Coronary artery (tissue), 2 donors: ENCODE measurements around the gene SMG5.
"Not testable (repeated sequence)": the region's sequence is repeated elsewhere in the genome, so short reads cannot be mapped to it uniquely, and the experiment has no call there.

ENCODE experiments used
- DNase-seq: peaks from one replicate; pipeline ENCODE4 v3.0.0-alpha.2; 2017; ENCODE audit warnings: low spot score
- H3K27ac ChIP-seq, 2 donors: fragments of 200-600 bp; sonication (generic); one replicate each; pipeline ENCODE4 v1.5.1; 2016 to 2019
- H3K4me3 ChIP-seq: fragments of 200-600 bp; sonication (generic); 2 replicates; pipeline ENCODE4 v1.5.1; 2016; ENCODE audit warnings: mild to moderate bottlenecking, moderate library complexity
- TF ChIP-seq, protein P1 (sequence below): fragments of 200-600 bp; sonication (generic); IDR thresholded peaks from one replicate; pipeline ENCODE4 v1.5.1; 2019; ENCODE audit warnings: antibody characterized with exemption

The SMG5 gene, protein sequence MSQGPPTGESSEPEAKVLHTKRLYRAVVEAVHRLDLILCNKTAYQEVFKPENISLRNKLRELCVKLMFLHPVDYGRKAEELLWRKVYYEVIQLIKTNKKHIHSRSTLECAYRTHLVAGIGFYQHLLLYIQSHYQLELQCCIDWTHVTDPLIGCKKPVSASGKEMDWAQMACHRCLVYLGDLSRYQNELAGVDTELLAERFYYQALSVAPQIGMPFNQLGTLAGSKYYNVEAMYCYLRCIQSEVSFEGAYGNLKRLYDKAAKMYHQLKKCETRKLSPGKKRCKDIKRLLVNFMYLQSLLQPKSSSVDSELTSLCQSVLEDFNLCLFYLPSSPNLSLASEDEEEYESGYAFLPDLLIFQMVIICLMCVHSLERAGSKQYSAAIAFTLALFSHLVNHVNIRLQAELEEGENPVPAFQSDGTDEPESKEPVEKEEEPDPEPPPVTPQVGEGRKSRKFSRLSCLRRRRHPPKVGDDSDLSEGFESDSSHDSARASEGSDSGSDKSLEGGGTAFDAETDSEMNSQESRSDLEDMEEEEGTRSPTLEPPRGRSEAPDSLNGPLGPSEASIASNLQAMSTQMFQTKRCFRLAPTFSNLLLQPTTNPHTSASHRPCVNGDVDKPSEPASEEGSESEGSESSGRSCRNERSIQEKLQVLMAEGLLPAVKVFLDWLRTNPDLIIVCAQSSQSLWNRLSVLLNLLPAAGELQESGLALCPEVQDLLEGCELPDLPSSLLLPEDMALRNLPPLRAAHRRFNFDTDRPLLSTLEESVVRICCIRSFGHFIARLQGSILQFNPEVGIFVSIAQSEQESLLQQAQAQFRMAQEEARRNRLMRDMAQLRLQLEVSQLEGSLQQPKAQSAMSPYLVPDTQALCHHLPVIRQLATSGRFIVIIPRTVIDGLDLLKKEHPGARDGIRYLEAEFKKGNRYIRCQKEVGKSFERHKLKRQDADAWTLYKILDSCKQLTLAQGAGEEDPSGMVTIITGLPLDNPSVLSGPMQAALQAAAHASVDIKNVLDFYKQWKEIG

DNA sequence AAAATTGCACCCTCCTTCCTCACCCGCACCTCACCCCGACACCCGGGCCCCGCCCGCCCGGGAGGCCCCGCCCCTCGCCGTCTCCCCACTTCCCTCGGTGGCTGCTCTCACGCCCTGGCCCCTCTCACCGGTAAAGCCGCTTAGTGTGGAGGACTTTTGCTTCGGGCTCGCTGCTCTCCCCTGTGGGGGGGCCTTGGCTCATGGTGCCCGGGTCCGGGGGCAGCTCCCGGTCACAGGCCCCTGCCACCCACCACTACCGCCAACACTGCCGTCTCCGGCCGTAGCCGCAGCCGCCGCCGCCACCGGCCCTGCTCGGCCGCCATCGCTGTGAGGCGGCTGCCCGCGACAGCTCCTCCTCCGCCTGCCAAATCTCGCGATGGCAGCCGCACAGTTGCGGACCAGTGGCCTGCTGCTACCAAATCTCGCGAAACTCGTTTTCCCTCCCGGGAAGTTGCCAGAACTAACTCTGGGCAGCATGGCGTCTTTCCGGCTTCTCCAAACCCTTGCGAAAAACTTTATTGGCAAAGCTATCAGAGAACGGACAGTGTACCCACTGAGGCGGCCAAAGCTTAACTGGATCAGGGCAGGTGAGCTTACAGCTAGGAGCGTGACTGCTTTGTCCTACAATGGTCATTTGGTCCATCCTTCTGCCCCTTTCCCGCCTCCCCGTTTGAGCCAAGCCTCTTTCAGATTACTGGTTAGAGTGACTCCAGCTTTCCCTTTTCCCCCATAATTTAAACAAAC lies at the start of gene SMG5:
Gene SMG5 (minus strand): TSS at position 347 of the 744 bp plus-strand sequence. CDS start 145 bp downstream, at position 202.
- Histone ChIP-seq H3K27ac (peak within 1 kb of the TSS; percentile 61 to 90), H3K4me3 (peak within 1 kb of the TSS; percentile 89)
- TF ChIP-seq, protein P1, sequence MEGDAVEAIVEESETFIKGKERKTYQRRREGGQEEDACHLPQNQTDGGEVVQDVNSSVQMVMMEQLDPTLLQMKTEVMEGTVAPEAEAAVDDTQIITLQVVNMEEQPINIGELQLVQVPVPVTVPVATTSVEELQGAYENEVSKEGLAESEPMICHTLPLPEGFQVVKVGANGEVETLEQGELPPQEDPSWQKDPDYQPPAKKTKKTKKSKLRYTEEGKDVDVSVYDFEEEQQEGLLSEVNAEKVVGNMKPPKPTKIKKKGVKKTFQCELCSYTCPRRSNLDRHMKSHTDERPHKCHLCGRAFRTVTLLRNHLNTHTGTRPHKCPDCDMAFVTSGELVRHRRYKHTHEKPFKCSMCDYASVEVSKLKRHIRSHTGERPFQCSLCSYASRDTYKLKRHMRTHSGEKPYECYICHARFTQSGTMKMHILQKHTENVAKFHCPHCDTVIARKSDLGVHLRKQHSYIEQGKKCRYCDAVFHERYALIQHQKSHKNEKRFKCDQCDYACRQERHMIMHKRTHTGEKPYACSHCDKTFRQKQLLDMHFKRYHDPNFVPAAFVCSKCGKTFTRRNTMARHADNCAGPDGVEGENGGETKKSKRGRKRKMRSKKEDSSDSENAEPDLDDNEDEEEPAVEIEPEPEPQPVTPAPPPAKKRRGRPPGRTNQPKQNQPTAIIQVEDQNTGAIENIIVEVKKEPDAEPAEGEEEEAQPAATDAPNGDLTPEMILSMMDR, result no peak
- peak; percentile 97 for DNase-seq

DNA sequence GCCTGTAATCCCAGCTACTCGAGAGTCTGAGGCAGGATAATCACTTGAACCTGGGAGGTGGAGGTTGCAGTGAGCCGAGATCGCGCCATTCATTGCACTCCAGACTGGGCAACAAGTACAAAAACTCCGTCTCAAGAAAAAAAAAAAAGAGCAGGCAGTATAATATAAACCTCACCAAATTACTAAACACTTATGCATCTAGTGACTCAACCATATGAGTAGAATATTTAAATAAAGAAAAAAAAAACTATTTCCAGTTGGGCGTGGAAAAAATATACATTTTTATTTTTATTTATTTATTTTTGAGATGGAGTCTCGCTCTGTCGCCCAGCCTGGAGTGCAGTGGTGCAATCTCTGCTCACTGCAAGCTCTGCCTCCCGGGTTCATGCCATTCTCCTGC lies 40.6 kb upstream of the SMG5 start:
- DNase-seq, H3K27ac ChIP-seq, H3K4me3 ChIP-seq: not testable (repeated sequence)

DNA sequence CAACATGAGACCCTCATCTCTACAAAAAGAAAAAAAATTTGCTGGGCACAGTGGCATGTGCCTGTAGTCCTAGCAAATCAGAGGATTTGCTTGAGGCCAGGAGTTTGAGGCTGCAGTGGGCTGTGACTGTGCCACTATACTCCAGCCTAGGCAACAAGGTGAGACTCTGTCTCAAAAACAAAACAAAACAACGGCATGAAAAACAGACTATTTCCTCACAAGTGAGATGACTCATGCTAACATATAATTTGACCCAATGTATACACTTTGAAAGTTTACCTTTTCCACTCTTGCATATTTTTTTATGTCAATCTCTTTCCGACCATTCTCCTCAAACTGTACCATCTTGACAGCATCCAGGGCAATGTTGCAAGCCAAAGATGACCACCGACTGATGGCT lies 37.9 kb upstream of the SMG5 start:
- Histone ChIP-seq H3K27ac (no peak overlapping the region), H3K4me3 (no peak overlapping the region)
- no peak for DNase-seq
- TF ChIP-seq, protein P1, result no peak

DNA sequence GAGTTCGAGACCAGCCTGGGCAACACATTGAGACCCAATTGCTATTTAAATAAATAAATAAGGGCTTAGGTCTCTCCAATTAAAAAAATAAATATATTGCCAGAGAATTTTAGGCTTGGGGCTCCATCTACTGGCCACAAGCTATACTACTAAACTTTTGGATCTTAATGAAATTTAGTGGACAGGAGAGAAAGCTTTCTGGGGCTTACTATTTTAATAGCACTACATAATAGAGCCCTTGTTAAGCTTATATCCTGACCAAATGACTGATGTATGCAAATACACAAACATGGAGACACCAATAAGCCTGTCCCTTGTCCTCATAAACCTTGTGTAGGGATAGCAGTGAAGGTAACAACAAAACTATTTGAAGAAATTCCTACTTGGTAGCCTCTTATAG lies 37.0 kb upstream of the SMG5 start:
- H3K27ac ChIP-seq, result no peak overlapping the region
- TF ChIP-seq, protein P1, result no peak
- DNase-seq, result no peak
- no peak overlapping the region for H3K4me3 ChIP-seq

DNA sequence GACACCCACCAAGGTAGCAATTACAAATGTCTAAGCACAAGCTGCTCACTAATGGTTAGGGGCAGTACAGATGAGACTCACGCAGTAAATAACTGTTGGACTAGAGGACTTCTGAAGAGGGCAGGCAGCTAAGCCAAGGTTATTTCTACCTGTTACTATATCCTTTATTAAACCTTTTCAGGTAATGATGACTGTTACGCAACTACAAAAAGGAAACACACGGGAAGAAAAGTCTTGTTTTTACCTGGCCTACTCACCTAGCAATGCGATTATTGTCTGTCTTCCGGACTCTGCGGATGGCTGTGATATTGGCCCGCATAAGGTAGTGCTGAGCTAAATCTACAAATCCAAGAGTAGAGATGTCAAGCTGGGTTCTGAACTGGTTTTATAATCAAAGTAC lies 34.3 kb upstream of the SMG5 start:
- TF ChIP-seq, protein P1, result no peak
- Histone ChIP-seq H3K4me3 (no peak overlapping the region), H3K27ac (no peak overlapping the region)
- no peak for DNase-seq

DNA sequence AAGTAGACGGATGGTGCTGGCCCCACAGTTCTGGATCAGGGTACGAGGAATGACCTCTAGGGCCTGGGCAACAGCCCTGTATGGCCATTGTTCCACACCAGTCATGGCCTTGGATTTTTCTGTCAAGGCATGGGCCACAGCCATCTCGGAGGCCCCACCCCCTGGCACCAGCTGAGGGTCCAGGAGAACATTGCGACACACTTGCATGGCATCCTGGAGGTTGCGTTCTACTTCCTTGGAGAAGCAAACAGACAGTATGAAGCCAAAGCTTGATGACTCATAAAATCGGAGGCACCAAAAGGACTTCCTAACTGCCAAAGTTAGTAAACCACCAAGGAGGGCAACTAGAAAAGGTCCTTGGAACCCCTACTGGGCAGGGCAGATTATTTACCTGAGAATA lies 28.3 kb upstream of the SMG5 start:
- Histone ChIP-seq H3K4me3 (no peak overlapping the region), H3K27ac (no peak overlapping the region)
- TF ChIP-seq, protein P1, result no peak
- no peak for DNase-seq

DNA sequence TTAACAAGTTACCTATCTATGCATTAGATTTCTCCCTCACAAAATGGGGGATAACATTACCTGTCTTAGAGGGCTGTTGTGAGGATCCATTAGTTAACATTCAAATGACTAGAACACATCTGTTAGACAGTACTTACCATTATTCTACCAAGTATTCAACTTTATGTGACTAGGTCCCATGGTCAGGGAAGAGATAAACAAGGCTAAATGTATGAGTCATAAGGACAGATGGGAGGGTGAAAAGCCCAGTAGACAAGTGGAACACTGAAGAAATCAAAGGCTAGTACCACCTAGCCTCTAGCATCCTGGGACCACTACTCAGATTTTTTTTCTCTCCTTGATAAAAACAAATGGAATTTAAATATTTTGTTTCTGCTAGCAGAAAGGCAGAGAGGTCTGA lies 25.5 kb upstream of the SMG5 start:
- no peak overlapping the region for H3K4me3 ChIP-seq
- no peak overlapping the region for H3K27ac ChIP-seq
- TF ChIP-seq, protein P1, result no peak
- DNase-seq, result no peak
